ENCODE measurements around the gene OSBPL7. TPM values are rescaled to one million over a fixed set of nuclear protein-coding genes. Genes with fewer than 3 reads are reported as not detected.

The OSBPL7 gene
- total RNA-seq, 1 experiment from 2014 or later = 46.8 TPM

DNA sequence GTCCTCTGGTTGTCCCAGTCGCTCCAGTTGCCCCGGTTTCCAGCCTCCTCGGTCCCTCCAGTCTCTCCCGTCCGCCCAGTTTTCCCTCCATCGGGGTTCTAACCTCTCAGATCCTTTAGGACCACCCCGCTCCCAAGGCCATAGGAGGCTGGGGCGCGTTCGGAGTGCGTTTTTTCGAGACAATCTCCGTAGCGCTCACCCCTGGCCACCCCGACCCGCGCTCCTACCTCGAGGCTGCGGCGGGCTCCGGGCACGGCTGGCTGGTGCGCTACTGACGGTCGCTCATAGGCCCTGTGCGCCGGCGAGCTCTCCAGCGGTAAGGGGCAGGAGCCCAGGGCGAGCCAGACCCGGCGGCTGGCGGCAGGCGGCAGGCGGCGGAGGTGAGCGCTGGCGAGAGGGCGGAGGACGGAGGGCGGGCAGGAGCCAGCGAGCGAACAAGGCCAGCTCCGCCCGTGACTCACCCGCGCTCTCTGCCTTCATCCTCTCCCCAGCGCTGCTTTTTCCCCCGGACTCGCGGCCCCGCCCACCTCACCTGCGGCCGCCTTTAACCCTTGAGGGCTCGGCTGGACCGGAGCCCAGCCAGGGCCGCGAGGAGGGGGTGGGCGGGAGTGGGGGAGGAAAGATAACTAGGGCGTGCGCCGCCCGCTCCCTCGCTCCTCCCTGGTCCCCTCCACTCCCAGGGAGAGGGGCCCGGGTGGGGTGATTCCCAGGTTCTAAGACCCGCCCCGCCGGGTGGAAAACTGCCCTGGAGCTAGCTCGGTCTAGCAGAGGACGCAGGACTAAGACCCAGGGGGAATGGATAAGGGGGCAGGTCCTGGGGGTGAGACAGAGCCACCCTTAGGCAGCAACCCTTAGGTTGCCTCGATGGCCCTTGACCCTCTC is 29.3 kb upstream of the OSBPL7 start, which contains the start of gene SP6:
Gene SP6, minus strand, starts transcription at position 472 of the 882 bp plus-strand sequence. CDS start 2,734 bp downstream, outside the sequence.
- Mint-ChIP-seq H3K9me3 (ENCODE audit: unreplicated experiment) (no peaks in the 10 kb centered on the region), H3K27ac (ENCODE audit: unreplicated experiment) (peak within 1 kb of the TSS; percentile 77), H3K36me3 (ENCODE audit: insufficient read depth, unreplicated experiment) (peaks cover 27% of the 10 kb centered on the region), H3K27me3 (ENCODE audit: insufficient read depth, unreplicated experiment) (peaks cover 12% of the 10 kb centered on the region), H3K4me1 (ENCODE audit: low read depth, unreplicated experiment) (peaks cover 23% of the 10 kb centered on the region), H3K4me3 (ENCODE audit: unreplicated experiment) (peak within 1 kb of the TSS; percentile 90)
- Histone ChIP-seq H3K36me3 (ENCODE audit: control insufficient read depth, insufficient read depth, low read length) (no peaks in the 10 kb centered on the region), H3K4me3 (ENCODE audit: low read depth, low read length) (peak within 1 kb of the TSS; percentile 56), H3K9me3 (no peaks in the 10 kb centered on the region), H3K27me3 (replicated peaks; ENCODE audit: control insufficient read depth, insufficient read depth, low read length) (no peaks in the 10 kb centered on the region), H3K4me1 (peaks cover 12% of the 10 kb centered on the region)
- POLR2A ChIA-PET = interaction anchor here (0.6 to 2.9 kb wide), 14 partner anchors 10 to 201 kb away, joined by 3 to 25 read pairs (median 6); partner anchors contain the start of genes CDK5RAP3, KPNB1, LRRC46 and MRPL10
- intact Hi-C loops (cut with micrococcal nuclease; ENCODE audit: unreplicated experiment) = loop anchor here (1.0 kb wide), 3 partner anchors 8 to 33 kb away; no protein-coding TSS in a partner anchor
- CTCF ChIA-PET = interaction anchor here (0.6 to 14.0 kb wide), 18 partner anchors 9 to 812 kb away, joined by 3 to 904 read pairs (median 5); partner anchors contain the start of genes CDK5RAP3, LRRC46, MRPL10 and PNPO
- peak; percentile 98 to 99 for DNase-seq
- peak; percentile 31 to 57 for TF ChIP-seq CTCF (IDR thresholded peaks at IDR 0.05; ENCODE audit: insufficient read depth in 1 of 2, low read depth in 1 of 2, low read length in 1 of 2, severe bottlenecking in 1 of 2, unreplicated experiment in 1 of 2)
- TSS peak; percentile 55 for BruUV-seq (replicated peaks)

DNA sequence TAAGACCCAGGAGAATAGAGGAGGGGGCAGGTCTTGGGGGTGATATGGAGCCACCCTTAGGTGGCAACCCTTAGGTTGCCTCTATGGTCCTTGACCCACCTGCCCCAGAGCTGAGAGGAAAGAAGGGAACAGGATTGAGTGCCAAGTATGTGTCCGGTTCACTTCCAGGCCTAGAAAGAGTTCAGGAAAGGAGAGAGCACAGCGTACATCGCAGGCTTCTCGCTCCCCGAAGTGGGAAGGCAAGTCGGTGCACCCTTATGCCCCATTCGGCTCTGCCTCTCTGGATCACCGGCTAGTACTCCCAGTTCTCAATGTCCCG is 28.7 kb upstream of the OSBPL7 start:
- no peaks in the 10 kb centered on the region for H3K9me3 Mint-ChIP-seq (ENCODE audit: unreplicated experiment)
- H3K27ac Mint-ChIP-seq (ENCODE audit: unreplicated experiment) = peak overlapping the region; percentile 77
- POLR2A ChIA-PET = interaction anchor here (0.6 to 2.9 kb wide), 14 partner anchors 9 to 201 kb away, joined by 3 to 25 read pairs (median 6); partner anchors contain the start of genes CDK5RAP3, KPNB1, LRRC46 and MRPL10
- no TSS peak for BruUV-seq (replicated peaks)
- Histone ChIP-seq H3K27me3 (replicated peaks; ENCODE audit: control insufficient read depth, insufficient read depth, low read length) (no peaks in the 10 kb centered on the region), H3K4me3 (ENCODE audit: low read depth, low read length) (peak overlapping the region; percentile 56), H3K9me3 (no peaks in the 10 kb centered on the region), H3K36me3 (ENCODE audit: control insufficient read depth, insufficient read depth, low read length) (no peaks in the 10 kb centered on the region), H3K4me1 (peaks cover 12% of the 10 kb centered on the region)
- peaks cover 23% of the 10 kb centered on the region for H3K4me1 Mint-ChIP-seq (ENCODE audit: low read depth, unreplicated experiment)
- peaks cover 9% of the 10 kb centered on the region for H3K27me3 Mint-ChIP-seq (ENCODE audit: insufficient read depth, unreplicated experiment)
- TF ChIP-seq CTCF (IDR thresholded peaks at IDR 0.05; ENCODE audit: insufficient read depth in 1 of 2, low read depth in 1 of 2, low read length in 1 of 2, severe bottlenecking in 1 of 2, unreplicated experiment in 1 of 2) = no peak
- CTCF ChIA-PET = interaction anchor here (0.7 to 14.0 kb wide), 16 partner anchors 8 to 812 kb away, joined by 3 to 904 read pairs (median 7); partner anchors contain the start of genes CDK5RAP3, LRRC46, MRPL10 and PNPO
- intact Hi-C loops (cut with micrococcal nuclease; ENCODE audit: unreplicated experiment) = no loop called here
- peaks cover 27% of the 10 kb centered on the region for H3K36me3 Mint-ChIP-seq (ENCODE audit: insufficient read depth, unreplicated experiment)
- H3K4me3 Mint-ChIP-seq (ENCODE audit: unreplicated experiment) = peak overlapping the region; percentile 90
- no peak for DNase-seq

DNA sequence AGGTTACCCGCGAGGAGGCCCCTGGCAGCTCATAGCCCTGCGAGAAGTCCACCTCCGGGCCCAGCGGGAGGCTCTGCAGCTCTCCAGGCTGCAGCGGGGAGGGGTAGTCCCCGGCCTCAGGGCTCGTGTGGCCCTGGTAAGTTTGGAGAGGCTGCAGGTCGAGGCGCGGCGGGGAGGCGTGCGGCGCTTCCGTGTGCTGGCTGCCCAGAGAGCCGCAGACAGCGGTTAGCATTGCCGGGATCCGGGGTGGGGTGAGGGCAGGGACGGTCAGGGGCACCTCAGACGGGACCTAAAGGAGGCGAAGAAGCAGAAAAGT is 26.6 kb upstream of the OSBPL7 start:
- ChIA-PET POLR2A (no interaction called here), CTCF (interaction anchor here (0.5 to 14.0 kb wide), 9 partner anchors 9 to 305 kb away, joined by 3 to 904 read pairs (median 4); partner anchors contain the start of genes LRRC46, MRPL10 and SP2)
- intact Hi-C loops (cut with micrococcal nuclease; ENCODE audit: unreplicated experiment) = no loop called here
- no peaks in the 10 kb centered on the region for H3K27me3 Mint-ChIP-seq (ENCODE audit: insufficient read depth, unreplicated experiment)
- H3K27me3 ChIP-seq (replicated peaks; ENCODE audit: control insufficient read depth, insufficient read depth, low read length) = no peaks in the 10 kb centered on the region
- BruUV-seq (replicated peaks) = no TSS peak
- peaks cover 27% of the 10 kb centered on the region for H3K36me3 Mint-ChIP-seq (ENCODE audit: insufficient read depth, unreplicated experiment)
- TF ChIP-seq CTCF (IDR thresholded peaks at IDR 0.05; ENCODE audit: insufficient read depth in 1 of 2, low read depth in 1 of 2, low read length in 1 of 2, severe bottlenecking in 1 of 2, unreplicated experiment in 1 of 2) = no peak
- DNase-seq = no peak
- H3K4me1 ChIP-seq = peaks cover 32% of the 10 kb centered on the region
- H3K36me3 ChIP-seq (ENCODE audit: control insufficient read depth, insufficient read depth, low read length) = no peaks in the 10 kb centered on the region
- H3K4me3 Mint-ChIP-seq (ENCODE audit: unreplicated experiment) = peak overlapping the region; percentile 90
- no peaks in the 10 kb centered on the region for H3K9me3 Mint-ChIP-seq (ENCODE audit: unreplicated experiment)
- no peaks in the 10 kb centered on the region for H3K9me3 ChIP-seq
- no peak overlapping the region for H3K27ac Mint-ChIP-seq (ENCODE audit: unreplicated experiment)
- H3K4me1 Mint-ChIP-seq (ENCODE audit: low read depth, unreplicated experiment) = peaks cover 38% of the 10 kb centered on the region
- no peak overlapping the region for H3K4me3 ChIP-seq (ENCODE audit: low read depth, low read length)
